Epidermal melanocyte (primary cell): Measurements from ENCODE around the gene FRG2.
"Not testable (repeated sequence)": the region's sequence is repeated elsewhere in the genome, so short reads cannot be mapped to it uniquely, and the experiment has no call there.

Source experiments
- DNase-seq: peaks from one replicate; pipeline ENCODE4 v3.0.0; 2011; ENCODE audit warnings: low spot score; ENCODE audit not compliant: insufficient read length

FRG2 gene

DNA sequence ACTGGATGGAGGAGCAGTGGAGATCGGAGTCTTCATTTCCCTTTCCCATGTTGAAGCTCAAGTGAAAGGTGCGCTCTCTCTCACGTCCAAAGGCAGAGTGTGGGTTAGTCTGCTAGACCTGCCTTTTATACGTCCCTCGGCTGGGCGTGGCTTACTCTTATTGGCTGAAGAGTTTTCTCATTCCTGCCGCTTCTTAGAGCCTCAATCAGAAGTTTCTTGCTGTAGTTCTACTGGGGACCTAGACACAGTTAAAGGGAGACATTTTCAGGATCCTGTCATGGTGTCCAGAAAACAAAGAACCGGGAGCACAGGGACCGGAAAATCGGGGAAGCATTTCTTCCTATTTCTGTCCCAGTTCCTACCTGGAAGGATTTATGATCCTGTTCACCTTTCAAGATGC, at the start of gene FRG2:
Gene FRG2, minus strand, starts transcription at position 101 of the 400 bp plus-strand sequence. Its CDS starts 52 bp downstream, at position 49.
- DNase-seq = not testable (repeated sequence)

DNA sequence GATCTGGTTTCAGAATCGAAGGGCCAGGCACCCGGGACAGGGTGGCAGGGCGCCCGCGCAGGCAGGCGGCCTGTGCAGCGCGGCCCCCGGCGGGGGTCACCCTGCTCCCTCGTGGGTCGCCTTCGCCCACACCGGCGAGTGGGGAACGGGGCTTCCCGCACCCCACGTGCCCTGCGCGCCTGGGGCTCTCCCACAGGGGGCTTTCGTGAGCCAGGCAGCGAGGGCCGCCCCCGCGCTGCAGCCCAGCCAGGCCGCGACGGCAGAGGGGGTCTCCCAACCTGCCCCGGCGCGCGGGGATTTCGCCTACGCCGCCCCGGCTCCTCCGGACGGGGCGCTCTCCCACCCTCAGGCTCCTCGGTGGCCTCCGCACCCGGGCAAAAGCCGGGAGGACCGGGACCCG, 41.3 kb upstream of the FRG2 start:
- not testable (repeated sequence) for DNase-seq

DNA sequence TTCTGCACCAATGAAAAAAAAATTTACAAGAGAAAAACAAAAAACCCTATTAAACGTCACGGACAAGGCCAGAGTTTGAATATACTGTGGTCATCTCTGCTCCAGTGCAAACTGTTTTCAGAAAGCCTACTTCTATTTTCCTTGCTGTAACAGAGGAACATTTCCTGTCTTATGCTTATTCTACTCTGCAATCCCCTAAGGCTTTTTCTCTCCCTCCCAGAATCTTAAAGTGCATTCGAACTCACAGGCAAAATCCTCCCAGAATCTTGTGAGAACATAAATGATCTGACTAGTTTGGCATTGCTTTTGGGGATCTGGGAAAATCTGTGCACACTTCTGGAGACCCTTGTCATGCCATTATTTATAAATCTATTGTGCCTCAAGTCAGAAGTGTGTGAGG, 37.7 kb upstream of the FRG2 start:
- not testable (repeated sequence) for DNase-seq

DNA sequence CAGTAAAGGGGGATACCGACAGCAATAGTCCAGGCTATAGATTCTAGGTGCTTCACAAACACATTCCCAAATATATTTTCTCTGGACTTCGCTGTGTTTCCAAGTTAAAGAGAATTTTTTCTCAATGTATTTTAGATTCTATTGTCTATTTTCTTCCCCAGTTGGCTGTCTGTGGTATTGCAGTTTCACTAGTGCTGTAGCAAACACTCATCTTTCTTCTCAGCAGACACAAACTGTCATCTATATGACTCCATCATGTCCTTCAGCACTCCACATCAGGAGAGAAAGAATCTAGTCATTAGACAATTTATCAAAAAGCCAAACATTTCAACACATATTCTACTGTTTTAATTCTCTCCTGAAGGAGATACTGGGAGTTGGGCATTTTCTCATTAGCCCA, 37.3 kb upstream of the FRG2 start, which contains the start of gene DBET:
Gene DBET, plus strand, starts transcription at position 161 of the 400 bp plus-strand sequence.
- not testable (repeated sequence) for DNase-seq

DNA sequence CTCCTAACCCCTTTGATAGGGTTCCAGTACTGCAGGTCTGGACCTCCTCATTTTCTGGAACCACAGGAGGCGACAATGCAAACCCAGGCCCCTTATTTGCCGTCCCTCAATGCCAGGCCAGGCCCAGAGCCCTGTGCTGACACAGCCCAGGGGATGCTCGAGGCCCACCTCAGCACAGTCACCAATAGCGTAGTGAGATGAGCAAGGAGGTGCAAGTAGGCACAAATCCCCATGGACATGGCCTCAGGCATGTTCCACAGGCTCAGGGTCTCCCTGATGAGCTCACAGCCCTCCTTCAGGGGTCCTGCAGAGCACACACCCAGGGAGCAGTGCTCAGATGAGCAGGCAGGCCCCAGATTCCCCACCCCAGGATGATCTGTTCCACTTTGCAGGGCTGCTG, 31.9 kb upstream of the FRG2 start:
- DNase-seq = not testable (repeated sequence)

DNA sequence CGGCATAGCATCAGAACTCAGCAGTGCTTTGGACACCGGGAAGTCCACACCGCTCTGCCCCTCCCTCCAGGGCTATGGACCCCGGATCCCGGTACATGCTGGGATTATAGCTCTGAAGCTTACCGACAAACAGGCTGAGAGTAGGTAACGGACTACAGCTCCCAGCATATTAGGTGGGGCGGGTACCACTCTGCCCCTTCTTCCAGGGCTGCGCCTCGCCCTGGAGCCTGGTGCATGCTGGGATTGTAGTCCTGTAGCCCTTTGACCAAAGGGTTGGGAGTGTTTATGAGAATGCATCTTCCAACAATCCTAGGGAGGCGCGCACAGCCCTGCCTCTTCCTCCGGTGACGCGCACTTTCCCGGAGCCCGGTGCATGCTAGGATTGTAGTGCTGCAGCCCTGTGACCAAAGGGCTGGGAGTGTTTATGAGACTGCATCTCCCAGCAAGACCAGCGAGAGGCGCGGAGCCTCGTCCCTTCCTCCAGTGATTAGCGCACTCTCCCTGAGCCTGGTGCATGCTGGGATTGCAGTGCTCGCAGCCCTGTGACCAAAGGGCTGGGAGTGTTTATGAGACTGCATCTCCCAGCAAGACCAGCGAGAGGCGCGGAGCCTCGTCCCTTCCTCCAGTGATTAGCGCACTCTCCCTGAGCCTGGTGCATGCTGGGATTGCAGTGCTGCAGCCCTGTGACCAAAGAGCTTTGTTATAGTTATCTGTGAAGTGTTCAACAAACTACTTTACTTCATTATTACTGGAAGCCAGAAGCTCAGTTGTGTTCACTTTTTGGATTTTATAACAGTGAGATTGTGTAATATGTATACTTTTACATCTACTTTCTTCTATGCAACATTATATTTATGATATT, 22.6 kb upstream of the FRG2 start:
- not testable (repeated sequence) for DNase-seq

DNA sequence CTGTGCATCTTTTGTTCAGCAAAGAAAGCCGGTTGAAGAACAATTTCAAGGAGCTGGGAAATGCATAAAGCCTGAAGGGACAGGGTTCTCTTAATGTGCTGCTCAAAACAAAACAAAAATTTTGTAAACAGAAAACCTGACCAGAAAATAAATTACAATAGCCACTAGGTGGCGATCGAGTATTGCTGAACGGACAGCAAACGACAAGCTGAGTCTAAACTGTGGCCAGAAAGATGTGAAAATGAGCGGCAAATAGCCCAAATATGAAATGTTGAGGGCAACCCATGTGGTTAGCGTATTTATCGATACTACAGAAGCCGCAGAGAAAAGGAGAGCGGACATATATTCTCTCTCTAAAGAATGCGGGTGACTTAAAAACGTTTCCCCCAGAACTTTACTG, 20.6 kb upstream of the FRG2 start:
- not testable (repeated sequence) for DNase-seq

DNA sequence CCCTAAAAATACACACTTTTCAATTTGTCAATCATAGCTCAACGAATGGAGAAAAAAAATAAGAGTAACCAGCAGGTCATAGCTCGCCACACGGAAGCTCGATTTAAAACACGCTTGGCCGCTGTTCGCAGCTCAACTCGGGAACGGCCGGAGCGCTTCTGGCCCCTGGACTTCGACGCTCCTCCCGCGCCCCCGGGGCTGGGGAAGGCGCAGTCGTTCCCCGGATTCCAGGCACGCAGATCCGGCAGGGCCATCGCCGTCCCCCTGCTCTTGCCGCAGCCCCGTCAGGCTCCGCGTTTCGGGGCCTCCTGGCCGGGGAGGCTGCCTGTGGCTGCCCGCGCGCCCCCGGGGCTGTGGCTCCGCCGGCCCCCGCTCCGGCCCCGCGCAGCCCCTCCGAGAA, 13.8 kb upstream of the FRG2 start:
- DNase-seq = not testable (repeated sequence)

DNA sequence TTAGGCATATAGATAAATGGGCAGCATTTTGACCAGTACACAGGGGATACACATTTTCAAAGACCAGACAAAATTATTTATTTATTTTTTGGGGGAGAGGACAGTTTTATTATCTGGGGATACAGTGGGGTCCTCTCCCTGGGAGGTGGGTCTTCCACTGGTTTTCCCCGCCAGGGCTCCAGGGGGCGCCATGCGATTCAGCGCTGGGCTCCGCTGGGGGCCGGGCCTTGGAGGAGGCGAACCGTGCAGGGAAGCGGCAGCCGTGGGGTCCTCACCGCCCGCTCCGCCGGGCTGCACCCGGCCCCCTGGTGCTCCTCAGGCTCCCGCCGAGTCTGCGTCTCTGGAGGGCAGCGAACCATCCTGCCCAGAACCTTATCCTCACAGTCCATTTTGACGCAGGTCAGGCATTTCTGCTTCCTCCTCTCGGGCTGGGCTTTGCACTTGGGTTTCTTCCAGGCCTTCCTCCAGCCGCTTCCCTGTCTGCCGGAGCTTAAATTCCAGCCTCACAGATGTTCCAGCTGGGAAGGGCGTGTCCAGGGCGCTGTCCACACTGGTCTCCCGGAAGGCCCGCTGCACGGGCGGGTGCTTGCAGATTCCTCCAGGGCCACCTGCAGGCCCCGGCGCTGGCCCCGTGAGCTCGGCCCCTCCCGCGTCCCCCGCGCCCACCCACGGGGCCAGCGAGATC, 10.8 kb upstream of the FRG2 start:
- not testable (repeated sequence) for DNase-seq

DNA sequence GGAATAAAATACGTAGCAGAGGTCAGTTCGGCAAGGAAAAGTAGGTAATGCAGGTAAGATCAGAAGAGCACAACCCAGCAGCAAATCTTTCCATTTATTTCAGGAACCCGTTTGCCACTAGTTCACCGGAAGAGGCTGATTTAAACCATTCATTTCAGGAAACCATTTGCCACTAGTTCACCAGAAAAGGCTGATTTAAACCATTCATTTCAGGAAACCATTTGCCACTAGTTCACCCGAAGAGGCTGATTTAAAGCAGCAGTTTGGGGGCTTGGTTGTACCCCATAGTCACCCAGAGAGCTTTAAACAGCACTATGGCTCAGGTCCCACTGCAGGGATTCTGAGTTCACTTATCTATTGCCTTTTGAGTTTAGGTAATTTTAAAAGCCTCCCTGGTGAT, 4.2 kb upstream of the FRG2 start:
- DNase-seq = not testable (repeated sequence)

DNA sequence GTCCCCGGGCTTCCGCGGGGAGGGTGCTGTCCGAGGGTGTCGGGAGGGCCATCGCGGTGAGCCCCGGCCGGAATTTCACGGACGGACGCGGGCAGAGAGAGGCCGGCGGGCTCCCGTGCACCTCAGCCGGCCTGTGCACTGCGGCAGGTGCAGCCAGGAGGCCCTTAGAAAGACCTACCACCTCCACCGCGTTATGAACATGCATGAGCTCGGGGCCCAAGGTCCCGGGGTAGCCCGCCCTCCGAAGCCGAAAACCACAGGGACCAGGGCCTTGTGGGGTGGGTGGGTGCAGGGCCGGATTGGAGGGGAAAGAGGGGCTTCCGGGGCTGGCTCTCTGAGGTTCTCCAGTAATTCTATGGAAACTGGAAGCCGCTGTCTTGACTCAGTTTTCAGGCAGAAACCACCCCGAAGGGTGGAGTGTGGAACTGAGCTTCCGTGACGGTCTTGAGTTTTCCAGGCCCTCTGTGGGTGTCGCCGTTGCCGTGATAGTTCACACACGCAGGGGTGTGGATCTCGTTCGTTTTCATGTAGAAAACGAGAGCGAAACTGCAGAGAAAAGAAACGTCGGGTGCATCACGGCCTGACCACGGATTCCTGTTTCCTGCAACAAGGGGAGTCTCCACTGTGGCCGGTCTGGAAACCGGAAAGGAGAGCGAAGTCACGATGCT, 4.3 kb downstream of the FRG2 start:
- not testable (repeated sequence) for DNase-seq

DNA sequence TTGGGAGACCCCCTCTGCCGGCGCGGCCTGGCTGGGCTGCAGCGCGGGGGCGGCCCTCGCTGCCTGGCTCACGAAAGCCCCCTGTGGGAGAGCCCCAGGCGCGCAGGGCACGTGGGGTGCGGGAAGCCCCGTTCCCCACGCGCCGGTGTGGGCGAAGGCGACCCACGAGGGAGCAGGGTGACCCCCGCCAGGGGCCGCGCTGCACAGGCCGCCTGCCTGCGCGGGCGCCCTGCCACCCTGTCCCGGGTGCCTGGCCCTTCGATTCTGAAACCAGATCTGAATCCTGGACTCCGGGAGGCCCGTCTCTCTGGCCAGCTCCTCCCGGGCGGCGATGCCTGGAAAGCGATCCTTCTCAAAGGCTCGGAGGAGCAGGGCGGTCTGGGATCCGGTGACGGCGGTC, 5.1 kb downstream of the FRG2 start:
- DNase-seq = not testable (repeated sequence)

DNA sequence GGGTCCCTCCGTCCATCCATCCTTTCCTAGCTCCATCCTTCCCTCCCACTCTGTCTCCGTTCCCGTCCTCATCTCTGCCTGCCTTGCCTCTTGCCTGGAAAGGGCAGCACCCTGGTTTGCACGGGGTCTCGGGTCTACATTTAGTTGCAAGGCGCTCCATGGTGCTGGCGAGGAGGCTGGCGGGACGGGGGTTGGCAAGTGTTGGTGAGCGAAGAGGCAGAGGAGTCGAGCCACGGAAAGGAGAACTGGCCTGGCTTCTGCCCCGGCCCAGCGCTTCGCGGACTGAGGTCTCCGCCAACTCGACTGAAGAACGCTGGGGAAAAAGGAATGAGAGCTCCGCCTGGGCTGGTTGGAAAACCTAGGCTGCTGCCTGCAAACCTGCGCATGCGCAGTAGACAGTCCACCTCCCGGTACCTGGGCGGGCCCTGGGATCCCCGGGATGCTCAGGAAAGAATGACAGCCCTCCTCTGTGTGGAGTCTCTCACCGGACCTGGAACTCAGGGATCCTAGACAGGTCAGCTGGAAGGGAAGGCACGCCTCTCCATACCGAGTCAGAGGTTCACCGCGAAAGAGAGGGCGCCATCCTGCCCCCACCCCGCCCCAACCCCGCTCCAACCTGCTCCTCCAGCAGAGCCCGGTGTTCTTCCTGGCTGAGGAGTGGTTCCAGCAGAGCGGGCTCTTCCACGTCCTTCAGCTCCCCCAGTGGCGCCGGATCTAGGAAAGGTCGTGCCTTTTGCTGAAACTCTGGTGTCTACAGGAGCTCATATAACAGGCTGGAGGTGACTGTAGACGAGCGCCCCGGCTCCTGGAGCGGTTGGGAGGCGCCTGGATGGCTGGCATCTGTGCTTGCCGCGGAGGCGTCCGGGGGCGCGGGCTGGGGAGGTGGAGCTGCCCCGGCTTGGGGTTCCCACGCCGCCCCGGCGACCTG, 6.0 kb downstream of the FRG2 start:
- peak; percentile 18 for DNase-seq

DNA sequence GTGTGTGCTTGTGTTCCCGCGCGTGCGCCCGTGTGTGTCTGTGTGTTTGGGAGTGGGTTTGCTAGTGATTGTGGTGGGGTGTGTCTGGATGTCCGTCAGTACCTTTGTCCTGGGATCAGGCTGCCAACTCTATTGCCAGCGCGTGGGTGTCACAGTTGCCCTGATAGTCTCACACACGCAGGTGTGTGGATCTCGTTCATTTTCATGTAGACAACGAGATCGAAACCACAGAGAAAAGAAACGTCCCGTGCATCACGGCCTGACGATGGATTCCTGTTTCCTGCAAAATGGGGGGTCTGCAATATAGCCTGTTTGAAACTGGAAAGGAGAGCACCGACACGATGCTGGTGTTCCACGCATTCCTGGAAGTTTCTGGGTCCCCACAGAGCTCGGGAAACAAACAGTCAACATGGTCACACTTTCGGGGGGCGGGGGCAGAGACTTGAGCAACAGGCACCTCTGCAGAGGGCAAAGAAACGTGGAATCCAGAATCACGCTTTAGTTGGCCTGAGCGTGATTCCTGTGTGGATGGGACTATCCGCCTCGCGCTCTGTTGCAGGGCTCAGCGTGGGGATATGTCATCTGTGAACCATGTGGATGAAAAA, 7.1 kb downstream of the FRG2 start:
- DNase-seq = not testable (repeated sequence)

DNA sequence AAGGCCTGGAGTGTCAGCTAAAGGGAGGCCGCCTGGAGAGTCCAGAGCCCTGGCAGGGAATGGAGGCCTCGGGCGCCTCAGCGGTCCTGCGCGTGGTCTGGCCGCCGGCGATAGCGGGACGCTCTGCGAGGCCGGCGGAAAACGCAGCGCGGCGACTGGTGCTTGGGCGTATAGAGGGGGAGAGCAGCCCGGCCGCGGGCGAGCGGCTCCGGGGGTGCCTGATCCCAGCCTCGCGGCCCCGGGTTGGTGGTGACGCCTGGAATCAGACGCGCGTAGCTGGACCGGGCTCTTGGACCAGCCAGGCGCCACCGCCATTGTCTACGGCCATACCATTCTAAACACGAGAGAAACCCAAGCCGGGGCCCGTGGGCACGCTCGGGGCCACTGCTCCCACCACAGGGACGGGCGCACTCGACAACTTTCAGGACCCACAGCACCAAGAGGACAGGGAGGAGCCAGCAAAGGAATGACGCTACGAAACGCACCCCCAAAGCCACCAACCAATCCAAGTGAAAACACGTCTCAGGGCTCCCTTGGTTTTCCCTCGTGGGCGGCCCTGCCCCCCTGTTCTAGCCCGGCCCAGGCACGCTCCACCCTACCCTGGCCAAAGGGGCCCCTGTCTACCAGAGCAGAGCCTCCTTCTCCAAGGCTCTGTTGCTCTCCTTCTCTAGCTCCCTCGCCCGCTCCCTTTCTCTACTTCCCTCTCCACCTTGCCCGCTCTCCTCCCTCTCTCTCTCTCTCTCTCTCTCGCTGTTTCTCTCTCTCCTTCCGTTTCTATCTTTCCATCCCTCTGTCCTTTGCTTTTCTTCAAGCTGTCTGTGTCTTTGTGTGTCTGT, 7.8 kb downstream of the FRG2 start:
- DNase-seq = no peak

DNA sequence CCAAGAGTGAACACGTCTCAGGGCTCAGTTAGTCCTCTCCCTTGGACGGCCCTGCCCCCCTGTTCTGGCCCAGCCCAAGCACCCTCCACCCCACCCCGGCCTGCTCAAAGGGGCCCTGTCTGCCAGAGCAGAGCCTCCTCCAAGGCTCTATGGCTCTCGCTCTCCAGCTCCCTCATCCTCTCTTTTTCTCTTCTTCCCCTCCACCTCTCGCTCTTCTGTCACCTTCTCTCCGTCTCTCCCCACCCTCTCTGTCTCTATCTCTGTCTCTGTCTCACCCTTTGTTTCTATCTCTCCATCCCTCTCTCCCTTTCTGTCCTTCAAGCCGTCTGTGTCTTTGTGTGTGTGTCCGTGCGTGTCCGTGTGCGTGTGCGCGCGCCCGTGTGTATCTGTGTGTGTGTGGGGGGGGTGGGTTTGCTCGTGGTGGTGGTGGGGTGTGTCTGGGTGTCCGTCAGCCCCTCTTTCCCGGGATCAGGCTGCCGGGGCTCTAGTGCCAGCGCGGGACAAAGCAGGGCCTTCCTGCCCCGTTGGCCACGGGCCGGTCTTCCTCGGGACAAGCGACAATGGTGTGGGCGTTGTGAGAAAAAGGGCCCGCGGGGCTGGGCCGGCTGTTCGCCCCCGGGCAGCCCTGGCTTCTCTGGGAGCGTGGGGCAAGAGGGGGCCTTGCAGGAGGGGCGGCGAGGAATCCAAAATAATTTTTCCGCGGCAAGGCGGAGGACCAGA, 8.7 kb downstream of the FRG2 start:
- no peak for DNase-seq

DNA sequence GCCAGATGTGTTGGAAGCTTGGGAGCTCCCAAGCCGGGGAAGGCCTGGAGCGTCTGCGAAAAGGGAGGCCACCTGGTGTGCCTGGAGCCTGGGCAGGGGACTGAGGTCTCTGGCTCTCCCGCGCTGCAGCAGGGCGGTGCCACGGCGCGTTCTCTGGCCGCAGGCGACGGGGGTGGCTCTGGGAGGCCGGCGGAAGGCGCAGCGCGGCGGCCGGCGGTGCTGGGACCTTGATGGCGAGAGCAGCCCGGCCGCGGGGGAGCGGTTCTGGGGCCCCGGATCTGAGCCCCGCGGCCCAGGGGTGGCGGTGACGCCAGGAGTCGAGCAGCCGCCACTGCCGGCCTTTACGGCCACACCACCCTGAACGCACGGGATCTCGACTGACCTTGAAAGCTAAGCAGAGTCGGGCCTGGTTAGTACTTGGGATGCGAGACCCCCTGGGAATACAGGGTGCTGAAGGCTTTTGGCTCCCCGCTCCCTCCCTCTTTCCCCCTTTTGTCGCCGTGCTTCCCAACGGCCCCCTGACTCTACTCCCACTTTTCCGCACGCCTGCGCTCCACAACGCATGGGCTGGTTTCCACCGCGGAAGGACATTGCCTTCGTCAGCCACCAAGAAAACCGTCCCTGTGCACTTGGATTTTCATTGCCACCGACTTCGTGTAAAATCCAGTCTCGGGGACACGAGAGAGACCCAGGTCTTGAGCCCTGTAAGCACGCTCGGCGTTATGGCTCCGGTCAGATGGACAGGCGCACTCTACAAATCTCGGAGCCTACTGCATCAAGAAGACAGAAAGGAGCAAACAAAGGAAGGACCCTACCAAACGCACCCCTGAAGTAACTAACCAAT, 9.5 kb downstream of the FRG2 start:
- peak; percentile 13 for DNase-seq
